Nephron progenitor cell (in vitro differentiated cells): Measurements from ENCODE around the gene GALNT6.
A peak's percentile ranks its signal among the peaks of the same experiment; 100 is the strongest.

Source experiments
- DNase-seq: peaks from one replicate; pipeline ENCODE4 v3.0.0; 2021
- H3K27ac Mint-ChIP-seq: 2 replicates; pipeline ENCODE4 v1.8.0; 2021; ENCODE audit warnings: mild to moderate bottlenecking, moderate library complexity, mixed read lengths
- H3K27me3 Mint-ChIP-seq: 2 replicates; pipeline ENCODE4 v1.8.0; 2021; ENCODE audit warnings: mild to moderate bottlenecking, low read depth, mixed read lengths; ENCODE audit not compliant: poor library complexity
- H3K36me3 Mint-ChIP-seq: 2 replicates; pipeline ENCODE4 v1.8.0; 2021; ENCODE audit warnings: low read depth, mixed read lengths
- H3K4me1 Mint-ChIP-seq: 2 replicates; pipeline ENCODE4 v1.8.0; 2021; ENCODE audit warnings: mixed read lengths
- H3K4me3 Mint-ChIP-seq: 2 replicates; pipeline ENCODE4 v1.8.0; 2021; ENCODE audit warnings: mild to moderate bottlenecking, moderate library complexity, mixed read lengths
- H3K9me3 Mint-ChIP-seq: 2 replicates; pipeline ENCODE4 v1.8.0; 2021; ENCODE audit warnings: mild to moderate bottlenecking, moderate library complexity, mixed read lengths
- TF ChIP-seq, protein P1 (sequence below): fragments of 200-600 bp; sonication (generic); IDR thresholded peaks from 2 replicates; pipeline ENCODE4 v1.5.0; 2021; ENCODE audit warnings: antibody characterized with exemption

GALNT6 gene, protein sequence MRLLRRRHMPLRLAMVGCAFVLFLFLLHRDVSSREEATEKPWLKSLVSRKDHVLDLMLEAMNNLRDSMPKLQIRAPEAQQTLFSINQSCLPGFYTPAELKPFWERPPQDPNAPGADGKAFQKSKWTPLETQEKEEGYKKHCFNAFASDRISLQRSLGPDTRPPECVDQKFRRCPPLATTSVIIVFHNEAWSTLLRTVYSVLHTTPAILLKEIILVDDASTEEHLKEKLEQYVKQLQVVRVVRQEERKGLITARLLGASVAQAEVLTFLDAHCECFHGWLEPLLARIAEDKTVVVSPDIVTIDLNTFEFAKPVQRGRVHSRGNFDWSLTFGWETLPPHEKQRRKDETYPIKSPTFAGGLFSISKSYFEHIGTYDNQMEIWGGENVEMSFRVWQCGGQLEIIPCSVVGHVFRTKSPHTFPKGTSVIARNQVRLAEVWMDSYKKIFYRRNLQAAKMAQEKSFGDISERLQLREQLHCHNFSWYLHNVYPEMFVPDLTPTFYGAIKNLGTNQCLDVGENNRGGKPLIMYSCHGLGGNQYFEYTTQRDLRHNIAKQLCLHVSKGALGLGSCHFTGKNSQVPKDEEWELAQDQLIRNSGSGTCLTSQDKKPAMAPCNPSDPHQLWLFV

DNA sequence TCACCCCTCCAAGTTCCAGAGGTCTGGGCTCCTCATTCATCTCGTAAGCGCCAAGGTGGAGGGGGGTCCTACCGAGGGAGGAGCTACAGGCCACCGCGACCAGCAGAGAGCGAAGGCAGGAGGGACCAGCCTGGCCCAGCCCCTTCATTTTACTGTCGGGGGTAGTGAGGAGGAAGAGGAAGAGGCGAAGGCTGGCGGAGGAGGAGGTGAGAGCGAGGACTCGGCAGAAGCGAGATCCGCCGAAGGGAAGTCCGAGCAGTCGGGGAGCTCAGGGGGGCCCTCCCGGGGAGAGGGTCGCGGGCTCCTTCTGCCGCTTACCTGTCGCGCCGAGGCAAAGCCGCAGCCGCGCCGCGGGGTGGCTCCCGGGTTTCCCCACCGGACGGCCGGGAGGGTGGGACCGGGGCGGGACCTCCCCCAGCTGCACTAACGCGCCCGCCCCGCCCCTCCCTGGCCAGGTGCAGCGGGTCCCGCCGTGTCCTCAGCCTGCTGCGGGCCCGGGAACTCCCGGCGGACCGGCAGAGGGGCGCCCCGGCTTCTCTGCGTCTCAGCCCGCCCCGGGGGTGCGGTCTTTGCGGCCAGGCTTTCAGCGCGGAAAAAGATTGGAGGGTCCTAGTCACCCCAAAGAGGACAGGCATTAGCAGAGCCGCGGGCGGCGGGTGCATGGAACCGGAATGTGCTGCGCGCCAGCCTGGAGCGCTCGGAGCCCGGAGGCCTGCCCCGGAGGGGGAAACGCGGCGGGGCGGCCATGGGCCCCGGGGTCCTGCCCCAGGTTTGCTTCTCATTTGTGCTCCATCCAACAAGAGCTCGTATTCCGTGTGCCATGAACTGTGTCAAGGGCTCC is at the start of gene GALNT6:
Gene GALNT6, minus strand, starts transcription at position 124 of the 841 bp plus-strand sequence. CDS start 11,625 bp downstream, outside the sequence.
- peak; percentile 70 for DNase-seq
- peaks cover 76% of the 10 kb centered on the region for H3K27me3 Mint-ChIP-seq
- H3K36me3 Mint-ChIP-seq, result no peaks in the 10 kb centered on the region
- no peak within 1 kb of the TSS for H3K27ac Mint-ChIP-seq
- H3K9me3 Mint-ChIP-seq, result no peaks in the 10 kb centered on the region
- H3K4me1 Mint-ChIP-seq, result peaks cover 32% of the 10 kb centered on the region
- TF ChIP-seq, protein P1, sequence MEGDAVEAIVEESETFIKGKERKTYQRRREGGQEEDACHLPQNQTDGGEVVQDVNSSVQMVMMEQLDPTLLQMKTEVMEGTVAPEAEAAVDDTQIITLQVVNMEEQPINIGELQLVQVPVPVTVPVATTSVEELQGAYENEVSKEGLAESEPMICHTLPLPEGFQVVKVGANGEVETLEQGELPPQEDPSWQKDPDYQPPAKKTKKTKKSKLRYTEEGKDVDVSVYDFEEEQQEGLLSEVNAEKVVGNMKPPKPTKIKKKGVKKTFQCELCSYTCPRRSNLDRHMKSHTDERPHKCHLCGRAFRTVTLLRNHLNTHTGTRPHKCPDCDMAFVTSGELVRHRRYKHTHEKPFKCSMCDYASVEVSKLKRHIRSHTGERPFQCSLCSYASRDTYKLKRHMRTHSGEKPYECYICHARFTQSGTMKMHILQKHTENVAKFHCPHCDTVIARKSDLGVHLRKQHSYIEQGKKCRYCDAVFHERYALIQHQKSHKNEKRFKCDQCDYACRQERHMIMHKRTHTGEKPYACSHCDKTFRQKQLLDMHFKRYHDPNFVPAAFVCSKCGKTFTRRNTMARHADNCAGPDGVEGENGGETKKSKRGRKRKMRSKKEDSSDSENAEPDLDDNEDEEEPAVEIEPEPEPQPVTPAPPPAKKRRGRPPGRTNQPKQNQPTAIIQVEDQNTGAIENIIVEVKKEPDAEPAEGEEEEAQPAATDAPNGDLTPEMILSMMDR, result no peak
- H3K4me3 Mint-ChIP-seq, result peak within 1 kb of the TSS; percentile 90

DNA sequence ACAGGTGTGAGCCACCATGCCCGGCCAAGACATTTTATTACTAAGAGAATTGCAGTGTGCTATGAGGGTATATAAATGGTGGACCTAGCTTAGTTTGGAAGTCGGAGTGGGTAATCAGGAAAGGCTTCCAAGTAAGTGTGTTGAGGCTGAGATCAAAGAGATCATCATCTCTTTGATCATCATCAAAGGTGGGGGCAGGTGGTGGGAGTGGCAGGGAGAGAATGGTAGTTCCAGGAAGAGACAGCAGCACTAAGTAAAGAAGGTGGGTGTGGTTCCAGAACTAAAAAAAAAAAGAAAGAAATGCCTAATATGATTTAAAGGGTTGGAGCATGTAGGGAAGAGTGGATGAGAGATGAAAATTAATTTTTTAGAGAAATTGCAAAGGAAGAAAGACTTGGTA is 48.1 kb upstream of the GALNT6 start:
- Mint-ChIP-seq H3K9me3 (no peaks in the 10 kb centered on the region), H3K27ac (no peak overlapping the region), H3K4me3 (no peak overlapping the region), H3K4me1 (no peaks in the 10 kb centered on the region), H3K36me3 (no peaks in the 10 kb centered on the region), H3K27me3 (peaks cover 7% of the 10 kb centered on the region)
- TF ChIP-seq, protein P1, result no peak
- DNase-seq, result no peak

DNA sequence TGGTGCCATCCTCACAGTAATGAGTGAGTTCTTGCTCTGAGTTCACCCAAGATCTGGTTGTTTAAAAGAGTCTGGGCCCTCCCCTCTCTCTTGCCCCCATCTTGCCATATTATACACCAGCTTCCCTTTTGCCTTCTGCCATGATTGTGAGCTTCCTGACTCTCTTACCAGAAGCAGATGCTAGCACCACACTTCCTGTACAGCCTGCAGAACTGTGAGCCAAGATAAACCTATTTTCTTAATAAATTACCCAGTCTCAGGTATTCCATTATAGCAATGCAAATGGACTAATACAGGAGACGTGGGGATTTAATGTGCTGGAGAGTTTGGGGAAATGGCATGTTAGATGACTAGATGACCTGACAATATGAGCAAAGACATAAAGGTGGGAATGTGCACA is 46.2 kb upstream of the GALNT6 start:
- TF ChIP-seq, protein P1, result no peak
- no peaks in the 10 kb centered on the region for H3K36me3 Mint-ChIP-seq
- no peak for DNase-seq
- H3K4me3 Mint-ChIP-seq, result no peak overlapping the region
- no peaks in the 10 kb centered on the region for H3K9me3 Mint-ChIP-seq
- H3K27me3 Mint-ChIP-seq, result peaks cover 7% of the 10 kb centered on the region
- H3K27ac Mint-ChIP-seq, result no peak overlapping the region
- no peaks in the 10 kb centered on the region for H3K4me1 Mint-ChIP-seq

DNA sequence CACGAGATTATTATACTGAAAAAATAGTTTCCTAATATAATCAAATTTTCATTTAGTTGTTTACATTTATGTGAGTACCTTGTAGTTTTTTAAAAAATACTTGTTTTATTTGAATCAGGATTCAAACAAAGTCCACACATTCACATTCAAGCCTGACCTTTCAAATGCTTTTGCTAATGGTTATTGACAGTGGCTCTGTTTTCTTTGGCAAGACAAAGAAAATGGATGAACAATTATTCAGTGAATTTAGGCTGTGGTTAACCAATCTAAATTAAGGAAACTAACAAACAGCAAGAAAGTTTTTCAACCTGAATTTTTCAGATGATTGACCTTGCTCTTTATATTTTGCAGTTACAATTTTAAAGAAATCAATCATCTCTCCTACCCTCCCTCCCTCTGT is 43.1 kb upstream of the GALNT6 start:
- no peaks in the 10 kb centered on the region for H3K36me3 Mint-ChIP-seq
- H3K27ac Mint-ChIP-seq, result no peak overlapping the region
- H3K4me3 Mint-ChIP-seq, result no peak overlapping the region
- H3K27me3 Mint-ChIP-seq, result peaks cover 12% of the 10 kb centered on the region
- TF ChIP-seq, protein P1, result no peak
- DNase-seq, result no peak
- no peaks in the 10 kb centered on the region for H3K4me1 Mint-ChIP-seq
- H3K9me3 Mint-ChIP-seq, result peaks cover 3% of the 10 kb centered on the region

DNA sequence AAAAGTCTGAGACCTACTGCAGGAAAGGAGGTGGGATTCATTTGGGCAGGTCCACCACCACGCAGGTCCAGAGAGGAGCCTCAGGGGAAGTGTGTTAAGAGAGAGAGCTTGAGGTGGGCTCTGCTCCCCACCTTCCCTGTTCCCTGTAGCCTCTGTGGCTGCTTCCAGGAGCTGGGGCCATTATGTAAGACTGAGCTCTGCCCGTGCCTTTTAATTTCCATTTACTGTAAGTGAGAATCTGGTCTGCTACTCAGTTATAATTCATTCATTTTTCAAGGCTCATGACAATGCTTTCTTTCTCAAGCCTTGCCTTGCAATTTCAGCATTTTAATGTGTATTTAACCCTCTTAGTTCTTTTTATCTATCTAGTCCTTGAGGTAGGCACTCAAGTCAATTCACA is 41.7 kb upstream of the GALNT6 start:
- H3K9me3 Mint-ChIP-seq, result peaks cover 3% of the 10 kb centered on the region
- DNase-seq, result no peak
- TF ChIP-seq, protein P1, result no peak
- peaks cover 15% of the 10 kb centered on the region for H3K27me3 Mint-ChIP-seq
- no peak overlapping the region for H3K4me3 Mint-ChIP-seq
- H3K36me3 Mint-ChIP-seq, result no peaks in the 10 kb centered on the region
- no peaks in the 10 kb centered on the region for H3K4me1 Mint-ChIP-seq
- H3K27ac Mint-ChIP-seq, result no peak overlapping the region
